DOHH2 (cell line): ENCODE results near the gene MAPK13.

Source experiments
- H3F3A ChIP-seq: fragments of 200-600 bp; sonication (generic), shearing (Covaris generic); 2 replicates; pipeline ENCODE4 v1.6.0; 2016; ENCODE audit warnings: antibody characterized with exemption, mild to moderate bottlenecking; ENCODE audit not compliant: control insufficient read depth, insufficient read depth
- H3K27ac ChIP-seq: fragments of 200-600 bp; sonication (generic); 2 replicates; pipeline ENCODE4 v1.5.1; 2014; ENCODE audit warnings: low read depth, mild to moderate bottlenecking, low read length, moderate library complexity
- H3K27me3 ChIP-seq: fragments of 200-600 bp; sonication (generic); 2 replicates; pipeline ENCODE4 v1.6.1; 2014; ENCODE audit warnings: mild to moderate bottlenecking, low read length, mixed read lengths; ENCODE audit not compliant: control insufficient read depth
- H3K36me3 ChIP-seq: fragments of 200-600 bp; sonication (generic); 2 replicates; pipeline ENCODE4 v1.6.1; 2014; ENCODE audit warnings: mild to moderate bottlenecking, low read length, moderate library complexity, mixed read lengths; ENCODE audit not compliant: control insufficient read depth
- H3K4me1 ChIP-seq: fragments of 200-600 bp; sonication (generic); 2 replicates; pipeline ENCODE4 v1.6.1; 2014; ENCODE audit warnings: mild to moderate bottlenecking, low read length, mixed read lengths; ENCODE audit not compliant: control insufficient read depth
- H3K4me2 ChIP-seq: fragments of 200-600 bp; sonication (generic); 2 replicates; pipeline ENCODE4 v1.6.0; 2014; ENCODE audit warnings: mild to moderate bottlenecking, low read length, moderate library complexity
- H3K4me3 ChIP-seq: fragments of 200-600 bp; sonication (generic); 2 replicates; pipeline ENCODE4 v1.5.1; 2014; ENCODE audit warnings: mild to moderate bottlenecking, low read length, mixed read lengths
- H3K79me2 ChIP-seq: fragments of 200-600 bp; sonication (generic); 2 replicates; pipeline ENCODE4 v1.6.1; 2014; ENCODE audit warnings: mild to moderate bottlenecking, low read length, mixed read lengths; ENCODE audit not compliant: control insufficient read depth
- H3K9me2 ChIP-seq: fragments of 200-600 bp; sonication (generic); replicated peaks from 2 replicates; pipeline ENCODE4 v1.6.1; 2014; ENCODE audit warnings: mild to moderate bottlenecking, low read length, mixed read lengths; ENCODE audit not compliant: control insufficient read depth
- H3K9me3 ChIP-seq: fragments of 200-600 bp; sonication (generic); 2 replicates; pipeline ENCODE4 v1.6.1; 2014; ENCODE audit warnings: antibody characterized with exemption, low read length, mixed read lengths; ENCODE audit not compliant: control insufficient read depth, insufficient read depth
- H4K20me1 ChIP-seq: fragments of 200-600 bp; sonication (generic); 2 replicates; pipeline ENCODE4 v1.6.0; 2014; ENCODE audit warnings: low read depth, mild to moderate bottlenecking, antibody characterized with exemption, low read length, moderate library complexity; ENCODE audit not compliant: control insufficient read depth, insufficient read depth
- CTCF ChIP-seq: fragments of 200-600 bp; sonication (generic); IDR thresholded peaks from one replicate; pipeline ENCODE4 v1.5.1; 2014; ENCODE audit warnings: antibody characterized with exemption, mild to moderate bottlenecking, low read depth, low read length; ENCODE audit not compliant: poor library complexity, severe bottlenecking
- EZH2phosphoT487 ChIP-seq: fragments of 200-600 bp; sonication (generic); IDR thresholded peaks from 2 replicates; pipeline ENCODE4 v1.6.1; 2017; ENCODE audit warnings: borderline replicate concordance, mild to moderate bottlenecking, antibody characterized with exemption, low read length, moderate library complexity, mixed read lengths

Gene MAPK13

GRCh38 chr6:36109092-36109491, 21.2 kb upstream of the MAPK13 start:
- H3K27me3 ChIP-seq, result no peaks in the 10 kb centered on the region
- no peaks in the 10 kb centered on the region for H3K79me2 ChIP-seq
- H4K20me1 ChIP-seq, result no peaks in the 10 kb centered on the region
- H3K4me2 ChIP-seq, result peak overlapping the region; percentile 81
- no peaks in the 10 kb centered on the region for H3K9me2 ChIP-seq
- H3K4me1 ChIP-seq, result peaks cover 70% of the 10 kb centered on the region
- H3K27ac ChIP-seq, result peak overlapping the region; percentile 90
- no peaks in the 10 kb centered on the region for H3K9me3 ChIP-seq
- peaks cover 42% of the 10 kb centered on the region for H3F3A ChIP-seq
- H3K4me3 ChIP-seq, result peak overlapping the region; percentile 47
- peaks cover 30% of the 10 kb centered on the region for H3K36me3 ChIP-seq
- TF ChIP-seq EZH2phosphoT487 (no peak), CTCF (no peak)

- Histone ChIP-seq H4K20me1 (no peaks in the 10 kb centered on the region), H3K4me2 (peak overlapping the region; percentile 81), H3K4me3 (peak overlapping the region; percentile 41; the same call in 1 of the 2 replicates), H3K9me2 (no peaks in the 10 kb centered on the region), H3K79me2 (no peaks in the 10 kb centered on the region), H3K4me1 (peaks cover 79% of the 10 kb centered on the region), H3K36me3 (peaks cover 30% of the 10 kb centered on the region), H3K9me3 (no peaks in the 10 kb centered on the region), H3K27ac (peak overlapping the region; percentile 90), H3F3A (peaks cover 44% of the 10 kb centered on the region), H3K27me3 (no peaks in the 10 kb centered on the region)
- TF ChIP-seq EZH2phosphoT487 (no peak), CTCF (no peak)
Measured at GRCh38 chr6:36110050-36110449, 20.3 kb upstream of the MAPK13 start.

GRCh38 chr6:36110863-36111262, 19.4 kb upstream of the MAPK13 start:
- TF ChIP-seq EZH2phosphoT487 (no peak), CTCF (no peak)
- H3F3A ChIP-seq, result peaks cover 44% of the 10 kb centered on the region
- H3K4me1 ChIP-seq, result peaks cover 87% of the 10 kb centered on the region
- H3K27me3 ChIP-seq, result no peaks in the 10 kb centered on the region
- no peaks in the 10 kb centered on the region for H3K9me3 ChIP-seq
- peak overlapping the region; percentile 41 for H3K4me3 ChIP-seq
- H4K20me1 ChIP-seq, result no peaks in the 10 kb centered on the region
- no peaks in the 10 kb centered on the region for H3K79me2 ChIP-seq
- peaks cover 27% of the 10 kb centered on the region for H3K36me3 ChIP-seq
- no peaks in the 10 kb centered on the region for H3K9me2 ChIP-seq
- peak overlapping the region; percentile 81 for H3K4me2 ChIP-seq
- H3K27ac ChIP-seq, result peak overlapping the region; percentile 90

GRCh38 chr6:36111526-36111925, 18.8 kb upstream of the MAPK13 start:
- no peaks in the 10 kb centered on the region for H4K20me1 ChIP-seq
- H3K4me2 ChIP-seq, result peak overlapping the region; percentile 81
- H3K79me2 ChIP-seq, result no peaks in the 10 kb centered on the region
- H3K36me3 ChIP-seq, result peaks cover 24% of the 10 kb centered on the region
- no peaks in the 10 kb centered on the region for H3K9me3 ChIP-seq
- TF ChIP-seq EZH2phosphoT487 (no peak), CTCF (no peak)
- H3K27me3 ChIP-seq, result no peaks in the 10 kb centered on the region
- H3K4me3 ChIP-seq, result peak overlapping the region; percentile 41; the same call in 1 of the 2 replicates
- H3K9me2 ChIP-seq, result no peaks in the 10 kb centered on the region
- peak overlapping the region; percentile 90 for H3K27ac ChIP-seq
- peaks cover 46% of the 10 kb centered on the region for H3F3A ChIP-seq
- peaks cover 94% of the 10 kb centered on the region for H3K4me1 ChIP-seq
